ENCODE data around the gene BOD1.

The BOD1 gene

DNA sequence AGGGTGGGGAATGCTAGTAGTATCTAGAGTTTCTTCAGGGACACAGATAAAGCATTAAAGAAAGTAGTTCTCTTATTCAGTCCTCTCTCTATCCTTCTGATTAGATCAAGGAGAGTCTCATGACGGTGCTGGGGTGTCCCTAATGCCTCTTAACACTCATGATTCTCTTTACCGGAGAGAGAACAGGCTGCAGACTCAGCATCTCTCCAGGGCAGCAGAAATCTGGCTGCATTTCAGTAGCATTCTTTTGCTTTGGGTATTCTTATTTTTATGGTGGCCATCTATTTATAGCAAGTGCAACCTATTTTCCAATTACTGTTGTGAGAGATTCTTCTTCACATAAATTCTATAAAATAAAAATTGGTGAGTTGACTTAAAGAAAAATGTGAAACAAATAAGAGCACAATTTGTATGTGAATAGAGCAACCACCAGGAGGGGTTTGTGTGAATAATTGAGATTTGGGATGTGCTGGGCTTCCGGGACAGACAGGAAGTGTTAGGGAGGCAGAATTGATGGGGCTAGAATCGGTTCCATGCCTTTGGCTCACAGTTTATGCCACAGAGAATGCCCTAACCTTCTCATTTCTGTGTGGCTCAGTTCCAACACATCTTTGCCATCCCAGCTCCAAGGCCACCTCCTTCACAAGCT is 23.8 kb upstream of the BOD1 start:
- H3K27ac ChIP-seq (ENCODE audit: insufficient read depth, low read depth, low read length, poor library complexity, severe bottlenecking), result no peak overlapping the region
- H3K27me3 ChIP-seq (ENCODE audit: control insufficient read depth, insufficient read depth, low read length, poor library complexity, severe bottlenecking), result no peaks in the 10 kb centered on the region
- H3K4me3 ChIP-seq (ENCODE audit: insufficient read depth, low read depth, low read length), result no peak overlapping the region
- peaks cover 15% of the 10 kb centered on the region for H3K4me1 ChIP-seq (ENCODE audit: control insufficient read depth, insufficient read depth, low read length)
- no peaks in the 10 kb centered on the region for H3K36me3 ChIP-seq (ENCODE audit: control insufficient read depth, insufficient read depth, low read length)
- H3K9me3 ChIP-seq (ENCODE audit: control insufficient read depth, low read length), result no peaks in the 10 kb centered on the region
- WGBS, 2 experiments, result 69 to 75% methylated on average over 4 of the region's 4 CpGs

DNA sequence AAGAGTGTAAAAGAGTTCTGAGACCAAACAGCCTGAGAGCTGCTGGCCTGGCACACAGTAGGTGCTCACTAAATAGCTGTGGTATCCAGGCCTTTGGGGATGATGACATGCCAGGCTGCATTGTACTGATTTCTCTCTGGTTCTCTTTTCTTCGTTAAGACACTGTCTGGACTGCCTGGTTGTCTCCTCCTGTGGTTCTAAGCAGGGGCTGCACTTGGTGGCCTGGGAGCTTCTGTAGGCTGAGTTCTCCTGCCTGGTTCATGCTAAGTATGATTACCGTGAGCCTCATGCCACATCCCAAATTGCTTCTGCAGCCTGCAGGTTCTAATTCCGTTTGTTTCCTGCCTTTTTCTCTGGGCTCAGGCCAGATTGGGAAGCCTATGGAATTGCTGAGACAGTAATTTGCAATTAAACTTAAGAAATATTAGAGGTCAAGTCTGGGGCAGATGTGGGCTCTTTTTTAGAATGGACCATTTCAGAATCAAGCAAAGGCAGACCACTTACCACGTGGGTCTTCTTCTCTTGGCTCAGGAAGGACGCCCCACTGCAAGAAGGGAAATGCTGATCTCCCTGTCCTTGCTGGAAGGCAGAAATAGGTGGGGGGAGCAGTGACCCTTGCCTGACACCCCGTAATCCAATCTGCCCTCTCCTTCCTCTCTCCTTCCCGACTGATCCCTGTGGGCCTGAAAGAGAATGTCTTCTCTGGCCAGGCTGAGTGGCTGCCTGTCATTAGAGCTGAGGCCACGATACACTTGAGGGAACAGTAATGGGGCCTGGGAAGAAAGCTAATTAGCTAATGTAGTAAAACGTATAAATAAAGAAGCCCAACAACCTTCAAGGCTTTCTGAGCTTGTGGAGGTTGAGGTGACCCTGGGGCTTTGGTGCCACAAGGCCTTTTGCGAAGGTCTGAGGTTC is 21.9 kb upstream of the BOD1 start:
- Histone ChIP-seq H3K27me3 (ENCODE audit: control insufficient read depth, insufficient read depth, low read length, poor library complexity, severe bottlenecking) (no peaks in the 10 kb centered on the region), H3K4me3 (ENCODE audit: insufficient read depth, low read depth, low read length) (no peak overlapping the region), H3K4me1 (ENCODE audit: control insufficient read depth, insufficient read depth, low read length) (no peaks in the 10 kb centered on the region), H3K27ac (ENCODE audit: insufficient read depth, low read depth, low read length, poor library complexity, severe bottlenecking) (no peak overlapping the region), H3K9me3 (ENCODE audit: control insufficient read depth, low read length) (no peaks in the 10 kb centered on the region), H3K36me3 (ENCODE audit: control insufficient read depth, insufficient read depth, low read length) (no peaks in the 10 kb centered on the region)
- 85% methylated on average over 10 of the region's 10 CpGs for WGBS, 2 experiments

DNA sequence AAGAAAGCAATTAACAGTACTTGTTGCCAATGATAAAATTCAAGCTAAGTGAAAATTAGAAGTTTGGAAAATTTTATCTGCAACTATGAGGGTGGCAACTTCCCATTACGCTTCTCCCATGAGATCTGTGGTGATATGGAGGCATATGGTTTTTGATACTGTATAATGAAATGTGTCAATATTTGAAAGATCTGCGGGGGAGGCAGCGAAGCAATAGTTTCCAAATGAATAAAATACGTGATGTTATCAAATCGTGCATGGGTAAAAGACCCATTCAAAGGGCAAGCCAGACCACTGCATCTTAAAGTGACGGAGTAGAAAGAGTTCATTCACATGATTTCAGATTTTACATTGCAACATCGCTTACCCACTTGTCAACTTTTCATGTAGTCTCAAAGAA is 20.9 kb upstream of the BOD1 start:
- Histone ChIP-seq H3K9me3 (ENCODE audit: control insufficient read depth, low read length) (no peaks in the 10 kb centered on the region), H3K4me3 (ENCODE audit: insufficient read depth, low read depth, low read length) (no peak overlapping the region), H3K36me3 (ENCODE audit: control insufficient read depth, insufficient read depth, low read length) (no peaks in the 10 kb centered on the region), H3K27ac (ENCODE audit: insufficient read depth, low read depth, low read length, poor library complexity, severe bottlenecking) (no peak overlapping the region), H3K4me1 (ENCODE audit: control insufficient read depth, insufficient read depth, low read length) (no peaks in the 10 kb centered on the region), H3K27me3 (ENCODE audit: control insufficient read depth, insufficient read depth, low read length, poor library complexity, severe bottlenecking) (no peaks in the 10 kb centered on the region)
- WGBS, 2 experiments, result 94% methylated on average over 7 of the region's 7 CpGs

DNA sequence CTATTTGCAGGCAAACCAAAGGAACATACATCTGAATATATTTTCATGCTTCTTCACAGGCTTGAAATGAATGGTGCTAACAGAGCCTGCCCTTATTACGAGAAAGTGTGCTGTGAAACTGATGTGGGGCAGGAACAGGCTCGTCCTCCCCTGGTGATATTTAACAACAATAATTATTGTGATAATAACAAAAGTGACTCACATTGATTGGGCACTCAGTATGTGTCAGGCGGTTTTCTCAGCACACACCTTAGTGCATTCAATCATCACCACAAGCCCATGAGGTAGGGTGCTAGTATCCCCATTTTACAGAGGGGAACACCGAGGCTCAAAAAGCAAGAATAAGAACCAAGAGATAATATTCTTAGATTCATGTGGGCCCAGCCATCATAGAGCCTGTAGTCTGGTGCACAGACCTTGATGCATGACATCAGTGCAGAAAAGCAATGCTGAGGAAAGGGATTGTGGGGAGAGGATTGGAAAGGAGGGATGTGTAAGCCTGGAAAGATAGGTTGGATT is 18.1 kb upstream of the BOD1 start:
- no peaks in the 10 kb centered on the region for H3K27me3 ChIP-seq (ENCODE audit: control insufficient read depth, insufficient read depth, low read length, poor library complexity, severe bottlenecking)
- H3K4me1 ChIP-seq (ENCODE audit: control insufficient read depth, insufficient read depth, low read length), result no peaks in the 10 kb centered on the region
- H3K4me3 ChIP-seq (ENCODE audit: insufficient read depth, low read depth, low read length), result no peak overlapping the region
- no peaks in the 10 kb centered on the region for H3K9me3 ChIP-seq (ENCODE audit: control insufficient read depth, low read length)
- no peak overlapping the region for H3K27ac ChIP-seq (ENCODE audit: insufficient read depth, low read depth, low read length, poor library complexity, severe bottlenecking)
- 94 to 98% methylated on average over 3 to 4 of the region's 4 CpGs for WGBS, 2 experiments
- no peaks in the 10 kb centered on the region for H3K36me3 ChIP-seq (ENCODE audit: control insufficient read depth, insufficient read depth, low read length)

DNA sequence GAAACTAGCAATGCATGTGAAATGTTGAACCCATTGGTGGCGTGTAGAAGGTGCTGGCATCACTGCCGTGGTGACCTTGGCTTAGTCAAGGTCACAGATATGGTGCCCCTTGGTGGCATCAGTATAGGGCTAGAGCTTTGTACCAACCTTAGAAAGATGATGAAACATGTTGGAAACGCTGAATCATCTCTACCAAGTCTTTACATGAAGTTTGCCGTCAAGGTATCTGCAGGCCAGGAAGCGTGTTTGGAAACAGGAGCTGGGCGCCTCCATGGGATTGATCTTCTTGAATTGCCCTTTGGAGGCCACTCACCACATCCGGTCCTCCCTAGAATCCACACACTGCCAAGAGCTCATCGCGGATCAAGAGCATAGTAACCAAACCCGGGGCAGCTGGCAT is 16.9 kb upstream of the BOD1 start:
- no peaks in the 10 kb centered on the region for H3K9me3 ChIP-seq (ENCODE audit: control insufficient read depth, low read length)
- H3K27me3 ChIP-seq (ENCODE audit: control insufficient read depth, insufficient read depth, low read length, poor library complexity, severe bottlenecking), result no peaks in the 10 kb centered on the region
- no peak overlapping the region for H3K27ac ChIP-seq (ENCODE audit: insufficient read depth, low read depth, low read length, poor library complexity, severe bottlenecking)
- WGBS, 2 experiments, result 93 to 94% methylated on average over 10 of the region's 10 CpGs
- H3K4me3 ChIP-seq (ENCODE audit: insufficient read depth, low read depth, low read length), result no peak overlapping the region
- peaks cover 3% of the 10 kb centered on the region for H3K4me1 ChIP-seq (ENCODE audit: control insufficient read depth, insufficient read depth, low read length)
- H3K36me3 ChIP-seq (ENCODE audit: control insufficient read depth, insufficient read depth, low read length), result no peaks in the 10 kb centered on the region

DNA sequence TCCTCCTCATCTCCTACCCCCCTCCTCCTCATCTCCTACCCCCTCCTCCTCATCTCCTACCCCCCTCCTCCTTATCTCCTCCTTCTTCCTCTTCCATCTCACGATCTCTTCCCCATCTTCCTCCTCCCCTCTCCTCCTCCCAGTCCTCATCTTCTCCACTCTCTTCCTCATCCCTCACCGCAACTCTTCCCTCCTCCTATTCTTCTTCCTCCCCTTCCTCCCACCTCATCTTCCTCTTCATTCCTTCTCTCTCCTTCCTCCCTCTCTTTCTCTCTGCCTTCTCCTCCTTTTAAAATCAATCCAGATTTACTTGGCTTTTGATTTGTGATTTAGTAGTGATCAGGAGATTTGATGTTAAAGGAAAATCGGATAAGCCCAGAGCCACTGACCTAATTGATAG is 15.0 kb upstream of the BOD1 start:
- 82 to 86% methylated on average over 2 to 3 of the region's 3 CpGs for WGBS, 2 experiments
- Histone ChIP-seq H3K4me1 (ENCODE audit: control insufficient read depth, insufficient read depth, low read length) (peaks cover 15% of the 10 kb centered on the region), H3K27ac (ENCODE audit: insufficient read depth, low read depth, low read length, poor library complexity, severe bottlenecking) (no peak overlapping the region), H3K27me3 (ENCODE audit: control insufficient read depth, insufficient read depth, low read length, poor library complexity, severe bottlenecking) (no peaks in the 10 kb centered on the region), H3K4me3 (ENCODE audit: insufficient read depth, low read depth, low read length) (no peak overlapping the region), H3K9me3 (ENCODE audit: control insufficient read depth, low read length) (no peaks in the 10 kb centered on the region), H3K36me3 (ENCODE audit: control insufficient read depth, insufficient read depth, low read length) (no peaks in the 10 kb centered on the region)

DNA sequence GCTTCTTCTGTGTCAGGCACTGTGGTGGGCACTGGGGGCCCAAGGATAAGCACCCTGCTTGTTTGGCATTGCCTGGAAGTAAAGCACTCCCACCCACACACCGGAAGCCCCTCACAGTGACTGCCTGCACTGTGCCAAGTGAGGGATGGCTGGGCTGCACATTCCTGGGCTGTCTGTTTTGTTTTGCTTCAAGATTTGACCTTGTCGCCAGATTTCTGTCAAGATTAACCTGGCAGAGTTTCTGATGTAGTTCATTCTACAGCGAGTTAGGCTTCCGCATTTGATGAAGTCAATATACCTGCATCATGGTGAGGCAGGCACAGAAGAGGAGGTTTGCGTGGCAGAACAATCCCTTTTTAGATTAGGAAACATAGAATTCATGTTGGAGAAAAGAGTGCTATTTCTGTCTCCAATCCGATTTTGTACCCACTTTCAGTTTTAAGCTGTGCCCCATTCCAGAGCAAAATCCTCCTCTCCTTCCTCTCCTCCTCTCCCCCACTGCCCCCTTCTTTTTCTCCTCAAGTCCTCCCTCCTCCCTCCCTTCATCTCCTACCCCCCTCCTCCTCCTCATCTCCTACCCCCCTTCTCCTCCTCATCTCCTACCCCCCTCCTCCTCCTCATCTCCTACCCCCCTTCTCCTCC is 14.4 kb upstream of the BOD1 start:
- no peaks in the 10 kb centered on the region for H3K27me3 ChIP-seq (ENCODE audit: control insufficient read depth, insufficient read depth, low read length, poor library complexity, severe bottlenecking)
- WGBS, 2 experiments, result 90 to 94% methylated on average over 6 of the region's 6 CpGs
- H3K27ac ChIP-seq (ENCODE audit: insufficient read depth, low read depth, low read length, poor library complexity, severe bottlenecking), result no peak overlapping the region

DNA sequence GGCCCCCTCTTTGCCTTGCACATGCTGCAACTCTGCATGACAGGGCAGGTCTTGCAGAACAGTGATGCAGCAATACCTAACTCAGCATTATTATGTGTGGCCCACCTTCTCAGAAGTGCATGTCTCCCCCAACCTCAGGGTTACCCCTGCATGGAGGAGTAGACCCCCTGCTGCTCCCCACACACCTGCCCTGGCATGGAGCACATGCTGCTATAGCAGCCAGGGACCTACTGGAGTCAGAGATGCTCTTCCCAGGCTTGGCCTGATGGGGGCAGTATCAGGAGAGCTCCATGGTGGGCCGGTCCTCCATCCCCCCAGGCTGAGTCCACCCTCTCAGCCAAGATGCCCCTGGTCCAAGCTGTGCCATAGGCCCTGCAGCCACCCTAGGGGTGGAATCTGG is 13.2 kb upstream of the BOD1 start:
- Histone ChIP-seq H3K27ac (ENCODE audit: insufficient read depth, low read depth, low read length, poor library complexity, severe bottlenecking) (no peak overlapping the region), H3K4me3 (ENCODE audit: insufficient read depth, low read depth, low read length) (no peak overlapping the region), H3K4me1 (ENCODE audit: control insufficient read depth, insufficient read depth, low read length) (peaks cover 15% of the 10 kb centered on the region), H3K27me3 (ENCODE audit: control insufficient read depth, insufficient read depth, low read length, poor library complexity, severe bottlenecking) (no peaks in the 10 kb centered on the region), H3K36me3 (ENCODE audit: control insufficient read depth, insufficient read depth, low read length) (no peaks in the 10 kb centered on the region), H3K9me3 (ENCODE audit: control insufficient read depth, low read length) (no peaks in the 10 kb centered on the region)
- WGBS, 2 experiments, result 58 to 71% methylated on average over 1 of the region's 1 CpG

More for the DNA sequence above, 14.4 kb upstream of the BOD1 start:
- Histone ChIP-seq H3K9me3 (ENCODE audit: control insufficient read depth, low read length) (no peaks in the 10 kb centered on the region), H3K36me3 (ENCODE audit: control insufficient read depth, insufficient read depth, low read length) (no peaks in the 10 kb centered on the region), H3K4me1 (ENCODE audit: control insufficient read depth, insufficient read depth, low read length) (peaks cover 15% of the 10 kb centered on the region), H3K4me3 (ENCODE audit: insufficient read depth, low read depth, low read length) (no peak overlapping the region)

DNA sequence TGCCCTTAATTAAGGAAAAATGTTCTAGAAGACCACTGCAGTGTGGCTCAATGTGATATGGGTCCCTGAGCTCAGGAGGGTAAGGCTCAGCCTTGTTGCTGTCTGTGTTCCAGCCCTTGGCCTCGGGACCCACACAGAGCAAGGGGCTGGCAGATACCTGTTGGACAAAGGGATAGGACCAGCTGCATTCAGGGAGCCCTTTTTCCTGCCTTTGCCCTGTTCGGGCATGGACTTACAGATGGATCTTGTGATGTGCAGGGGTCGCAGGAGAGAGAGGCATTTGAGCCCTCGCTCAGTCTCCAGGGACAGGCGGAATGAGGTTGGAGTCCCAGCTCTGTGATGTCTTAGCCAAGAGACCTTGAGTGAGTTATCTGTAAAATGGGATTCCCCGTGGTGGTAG is 12.1 kb upstream of the BOD1 start:
- Histone ChIP-seq H3K4me1 (ENCODE audit: control insufficient read depth, insufficient read depth, low read length) (peaks cover 15% of the 10 kb centered on the region), H3K4me3 (ENCODE audit: insufficient read depth, low read depth, low read length) (no peak overlapping the region), H3K9me3 (ENCODE audit: control insufficient read depth, low read length) (no peaks in the 10 kb centered on the region), H3K27ac (ENCODE audit: insufficient read depth, low read depth, low read length, poor library complexity, severe bottlenecking) (no peak overlapping the region), H3K27me3 (ENCODE audit: control insufficient read depth, insufficient read depth, low read length, poor library complexity, severe bottlenecking) (no peaks in the 10 kb centered on the region), H3K36me3 (ENCODE audit: control insufficient read depth, insufficient read depth, low read length) (no peaks in the 10 kb centered on the region)
- 79 to 82% methylated on average over 6 of the region's 6 CpGs for WGBS, 2 experiments

DNA sequence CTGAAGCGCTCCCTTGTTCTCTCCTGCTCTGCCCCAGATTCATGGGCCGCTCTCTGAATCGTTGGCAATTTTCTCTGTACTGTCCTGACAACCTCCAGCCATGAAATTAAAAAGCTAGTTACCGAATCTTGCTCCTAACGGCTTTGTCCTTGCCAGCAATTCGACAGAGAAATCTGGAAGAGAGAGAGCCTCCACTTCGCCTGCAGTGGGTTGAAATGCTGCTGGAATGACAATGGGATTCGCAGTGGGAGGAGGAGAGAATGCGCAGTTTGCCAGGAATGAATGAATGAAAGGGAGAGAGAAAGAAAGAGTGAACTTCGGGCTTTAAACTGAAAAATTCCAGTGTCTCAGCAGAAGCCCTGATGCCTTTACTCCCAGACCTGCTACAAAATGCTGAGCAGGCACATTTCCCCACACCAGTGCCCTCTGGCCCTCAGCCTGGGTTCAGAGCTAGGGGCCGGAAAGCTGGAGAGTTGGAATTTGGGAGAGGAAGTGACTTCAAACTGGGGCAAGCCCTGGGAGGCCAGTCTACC is 11.5 kb upstream of the BOD1 start:
- no peaks in the 10 kb centered on the region for H3K27me3 ChIP-seq (ENCODE audit: control insufficient read depth, insufficient read depth, low read length, poor library complexity, severe bottlenecking)
- 23 to 26% methylated on average over 11 of the region's 11 CpGs for WGBS, 2 experiments
- H3K27ac ChIP-seq (ENCODE audit: insufficient read depth, low read depth, low read length, poor library complexity, severe bottlenecking), result no peak overlapping the region
- peaks cover 15% of the 10 kb centered on the region for H3K4me1 ChIP-seq (ENCODE audit: control insufficient read depth, insufficient read depth, low read length)
- H3K4me3 ChIP-seq (ENCODE audit: insufficient read depth, low read depth, low read length), result no peak overlapping the region
- no peaks in the 10 kb centered on the region for H3K9me3 ChIP-seq (ENCODE audit: control insufficient read depth, low read length)
- H3K36me3 ChIP-seq (ENCODE audit: control insufficient read depth, insufficient read depth, low read length), result no peaks in the 10 kb centered on the region

Measured in ectodermal cell (in vitro differentiated cells).